Panc1 (cell line): Measurements from ENCODE around the gene UBR2. TPM values are rescaled to one million over a fixed set of nuclear protein-coding genes. Genes with fewer than 3 reads are reported as not detected.

ENCODE experiments used
- ATAC-seq: fragments of 200-7000 bp; cut with Tn5 transposase; 2 replicates; pipeline ENCODE4 v1.9.1; 2020; ENCODE audit warnings: mild to moderate bottlenecking, moderate library complexity
- BruUV-seq: library from RNA; stranded (reverse); fragments of 400-500 nt; replicated peaks from 2 replicates; lab custom pipeline; 2021; lab: Mats Ljungman, UMichigan
- CTCF ChIA-PET: fragments of 300-600 bp; sonication (Branson Sonifier 250); formaldehyde crosslinking; loops from one replicate; lab custom pipeline; 2022; ENCODE audit warnings: antibody characterized with exemption; lab: Charles Lee
- POLR2A ChIA-PET: fragments of 300-600 bp; sonication (Branson Sonifier 250); formaldehyde crosslinking; loops from one replicate; lab custom pipeline; 2022; ENCODE audit warnings: antibody characterized with exemption; lab: Charles Lee
- DNase-seq: peaks from one replicate; pipeline ENCODE4 v3.0.0-alpha.2; 2010; ENCODE audit warnings: low read depth, low spot score
- H3K27ac ChIP-seq: 2 replicates; pipeline ENCODE4 v1.5.1; 2011; ENCODE audit warnings: mild to moderate bottlenecking, low read length, inconsistent platforms
- H3K27me3 ChIP-seq: fragments of 200-500 bp; sonication (Bioruptor generic); 2 replicates; pipeline ENCODE4 v1.6.0; 2014; ENCODE audit warnings: low read length, inconsistent platforms; ENCODE audit not compliant: control insufficient read depth, insufficient read depth
- H3K36me3 ChIP-seq: fragments of 200-500 bp; sonication (Bioruptor generic); 2 replicates; pipeline ENCODE4 v1.5.1; 2014; ENCODE audit warnings: inconsistent platforms, mild to moderate bottlenecking, low read length, moderate library complexity; ENCODE audit not compliant: control insufficient read depth, insufficient read depth
- H3K4me1 ChIP-seq: 2 replicates; pipeline ENCODE4 v1.5.1; 2011; ENCODE audit warnings: inconsistent platforms, mild to moderate bottlenecking, low read length, moderate library complexity; ENCODE audit not compliant: control insufficient read depth, insufficient read depth
- H3K4me3 ChIP-seq, 2 experiments: 2 replicates each; pipeline ENCODE4 v1.5.1; 2011 to 2012; ENCODE audit warnings: low read depth in 2 of 2, low read length in 2 of 2, mild to moderate bottlenecking in 2 of 2, inconsistent platforms in 1 of 2, moderate library complexity in 1 of 2
- H3K9me3 ChIP-seq: fragments of 200-500 bp; sonication (Bioruptor generic); 2 replicates; pipeline ENCODE4 v1.5.1; 2014; ENCODE audit warnings: low read depth, mild to moderate bottlenecking, inconsistent platforms, low read length, moderate library complexity; ENCODE audit not compliant: control insufficient read depth, insufficient read depth
- POLR2AphosphoS5 ChIP-seq: IDR thresholded peaks from 2 replicates; pipeline ENCODE4 v1.6.1; 2012; ENCODE audit warnings: mild to moderate bottlenecking, low read depth, low read length, moderate library complexity
- SIN3A ChIP-seq: IDR thresholded peaks from 2 replicates; pipeline ENCODE4 v1.6.1; 2012; ENCODE audit warnings: low read depth, mild to moderate bottlenecking, low read length, moderate library complexity, borderline replicate concordance; ENCODE audit not compliant: insufficient read depth
- TCF7L2 ChIP-seq: IDR thresholded peaks from 2 replicates; pipeline ENCODE4 v1.6.1; 2011; ENCODE audit warnings: mild to moderate bottlenecking, low read depth, low read length, inconsistent platforms
- in situ Hi-C: cut with HindIII; loops from 2 replicates; pipeline ENCODE4 v1.10.0; 2016; ENCODE audit warnings: low sequenced_read_pairs, low pct_unique_long_range_greater_than_20kb
- intact Hi-C: fragments of 100-400 bp; cut with micrococcal nuclease; formaldehyde crosslinking; loops from one replicate; pipeline ENCODE4 v1.10.0; 2022; ENCODE audit not compliant: unreplicated experiment
- total RNA-seq: library from RNA; stranded (reverse); gene quantifications from one replicate; pipeline ENCODE4 v1.2.1, GENCODE V29; 2021; ENCODE audit not compliant: unreplicated experiment
- TF ChIP-seq, protein P1 (sequence below): fragments of 450-650 bp; IDR thresholded peaks from 2 replicates; pipeline ENCODE4 v1.5.1; 2017; ENCODE audit warnings: mild to moderate bottlenecking
- TF ChIP-seq, protein P2 (sequence below), 2 experiments: IDR thresholded peaks; 2 replicates each; pipeline ENCODE4 v1.6.1; 2011 to 2012; ENCODE audit warnings: low read depth in 2 of 2, control low read depth in 1 of 2, low read length in 1 of 2, mild to moderate bottlenecking in 1 of 2, moderate library complexity in 1 of 2; ENCODE audit not compliant: insufficient read depth in 1 of 2

UBR2 gene
- total RNA-seq, 1 experiment from 2014 or later, result 19.1 TPM

DNA sequence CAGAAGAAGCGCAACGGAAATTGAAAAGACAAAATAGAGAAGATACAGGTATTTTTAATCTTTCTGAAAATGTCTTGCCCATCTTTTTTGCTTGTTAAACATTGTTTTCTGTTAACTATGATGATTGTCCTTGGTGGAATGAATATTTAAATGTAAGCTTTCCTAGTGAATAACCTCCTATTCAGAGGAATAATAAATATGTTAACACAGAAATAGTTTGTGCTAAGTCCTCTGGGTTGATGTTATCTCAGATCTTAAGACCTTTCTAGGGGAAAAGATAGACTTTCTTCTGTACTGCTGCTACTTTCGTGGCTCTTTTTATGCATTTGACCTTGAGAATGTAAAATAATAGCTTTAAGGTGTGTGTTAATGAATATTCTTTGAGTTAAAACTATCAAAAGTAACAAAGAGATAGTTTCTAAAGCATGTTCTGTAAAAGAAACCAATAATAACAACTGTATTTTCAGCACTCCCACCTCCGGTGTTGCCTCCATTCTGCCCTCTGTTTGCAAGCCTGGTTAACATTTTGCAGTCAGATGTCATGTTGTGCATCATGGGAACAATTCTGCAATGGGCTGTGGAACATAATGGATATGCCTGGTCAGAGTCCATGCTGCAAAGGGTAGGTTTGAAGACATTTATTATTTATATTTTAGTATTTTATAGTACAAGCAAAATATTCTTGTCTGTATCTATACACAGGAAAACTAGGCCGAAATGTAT is 88.4 kb downstream of the UBR2 start:
- intact Hi-C loops, result no loop called here
- H3K4me1 ChIP-seq, result no peaks in the 10 kb centered on the region
- no peak for ATAC-seq
- CTCF ChIA-PET, result interaction anchor here (0.6 kb wide), 1 partner anchor 88 kb away, joined by 4 read pairs; no protein-coding TSS in a partner anchor
- DNase-seq, result no peak
- no peak overlapping the region for H3K27ac ChIP-seq
- peaks cover 21% of the 10 kb centered on the region for H3K36me3 ChIP-seq
- POLR2A ChIA-PET, result no interaction called here
- BruUV-seq, result no TSS peak
- no peaks in the 10 kb centered on the region for H3K27me3 ChIP-seq
- H3K9me3 ChIP-seq, result no peaks in the 10 kb centered on the region
- TF ChIP-seq TCF7L2 (no peak), POLR2AphosphoS5 (no peak), SIN3A (no peak)
- TF ChIP-seq, protein P1, sequence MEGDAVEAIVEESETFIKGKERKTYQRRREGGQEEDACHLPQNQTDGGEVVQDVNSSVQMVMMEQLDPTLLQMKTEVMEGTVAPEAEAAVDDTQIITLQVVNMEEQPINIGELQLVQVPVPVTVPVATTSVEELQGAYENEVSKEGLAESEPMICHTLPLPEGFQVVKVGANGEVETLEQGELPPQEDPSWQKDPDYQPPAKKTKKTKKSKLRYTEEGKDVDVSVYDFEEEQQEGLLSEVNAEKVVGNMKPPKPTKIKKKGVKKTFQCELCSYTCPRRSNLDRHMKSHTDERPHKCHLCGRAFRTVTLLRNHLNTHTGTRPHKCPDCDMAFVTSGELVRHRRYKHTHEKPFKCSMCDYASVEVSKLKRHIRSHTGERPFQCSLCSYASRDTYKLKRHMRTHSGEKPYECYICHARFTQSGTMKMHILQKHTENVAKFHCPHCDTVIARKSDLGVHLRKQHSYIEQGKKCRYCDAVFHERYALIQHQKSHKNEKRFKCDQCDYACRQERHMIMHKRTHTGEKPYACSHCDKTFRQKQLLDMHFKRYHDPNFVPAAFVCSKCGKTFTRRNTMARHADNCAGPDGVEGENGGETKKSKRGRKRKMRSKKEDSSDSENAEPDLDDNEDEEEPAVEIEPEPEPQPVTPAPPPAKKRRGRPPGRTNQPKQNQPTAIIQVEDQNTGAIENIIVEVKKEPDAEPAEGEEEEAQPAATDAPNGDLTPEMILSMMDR, result no peak
- no peak overlapping the region for H3K4me3 ChIP-seq
- in situ Hi-C loops, result no loop called here

DNA sequence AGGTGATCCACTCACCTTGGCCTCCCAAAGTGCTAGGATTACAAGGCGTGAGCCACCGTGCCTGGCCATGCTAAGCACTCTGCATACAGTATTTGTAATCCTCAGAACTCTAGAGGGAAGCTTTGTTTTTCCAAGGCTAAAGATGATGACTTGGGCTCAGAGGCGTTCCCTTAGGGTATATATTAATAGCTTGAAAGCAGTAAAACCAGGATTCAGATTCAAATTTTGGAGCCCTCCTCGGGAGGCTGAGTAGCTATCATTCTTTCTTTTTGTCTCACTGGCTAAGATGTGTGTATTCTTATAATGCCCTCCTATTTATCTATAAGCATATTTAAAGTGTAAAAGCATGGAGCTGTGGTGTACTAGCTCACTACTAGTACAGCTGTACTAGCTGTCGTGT is 90.0 kb downstream of the UBR2 start:
- Histone ChIP-seq H3K9me3 (no peaks in the 10 kb centered on the region), H3K4me1 (no peaks in the 10 kb centered on the region), H3K27me3 (no peaks in the 10 kb centered on the region), H3K27ac (no peak overlapping the region), H3K36me3 (peaks cover 31% of the 10 kb centered on the region), H3K4me3 (no peak overlapping the region)
- TF ChIP-seq TCF7L2, result no peak
- TF ChIP-seq POLR2AphosphoS5, result no peak
- TF ChIP-seq, protein P2, sequence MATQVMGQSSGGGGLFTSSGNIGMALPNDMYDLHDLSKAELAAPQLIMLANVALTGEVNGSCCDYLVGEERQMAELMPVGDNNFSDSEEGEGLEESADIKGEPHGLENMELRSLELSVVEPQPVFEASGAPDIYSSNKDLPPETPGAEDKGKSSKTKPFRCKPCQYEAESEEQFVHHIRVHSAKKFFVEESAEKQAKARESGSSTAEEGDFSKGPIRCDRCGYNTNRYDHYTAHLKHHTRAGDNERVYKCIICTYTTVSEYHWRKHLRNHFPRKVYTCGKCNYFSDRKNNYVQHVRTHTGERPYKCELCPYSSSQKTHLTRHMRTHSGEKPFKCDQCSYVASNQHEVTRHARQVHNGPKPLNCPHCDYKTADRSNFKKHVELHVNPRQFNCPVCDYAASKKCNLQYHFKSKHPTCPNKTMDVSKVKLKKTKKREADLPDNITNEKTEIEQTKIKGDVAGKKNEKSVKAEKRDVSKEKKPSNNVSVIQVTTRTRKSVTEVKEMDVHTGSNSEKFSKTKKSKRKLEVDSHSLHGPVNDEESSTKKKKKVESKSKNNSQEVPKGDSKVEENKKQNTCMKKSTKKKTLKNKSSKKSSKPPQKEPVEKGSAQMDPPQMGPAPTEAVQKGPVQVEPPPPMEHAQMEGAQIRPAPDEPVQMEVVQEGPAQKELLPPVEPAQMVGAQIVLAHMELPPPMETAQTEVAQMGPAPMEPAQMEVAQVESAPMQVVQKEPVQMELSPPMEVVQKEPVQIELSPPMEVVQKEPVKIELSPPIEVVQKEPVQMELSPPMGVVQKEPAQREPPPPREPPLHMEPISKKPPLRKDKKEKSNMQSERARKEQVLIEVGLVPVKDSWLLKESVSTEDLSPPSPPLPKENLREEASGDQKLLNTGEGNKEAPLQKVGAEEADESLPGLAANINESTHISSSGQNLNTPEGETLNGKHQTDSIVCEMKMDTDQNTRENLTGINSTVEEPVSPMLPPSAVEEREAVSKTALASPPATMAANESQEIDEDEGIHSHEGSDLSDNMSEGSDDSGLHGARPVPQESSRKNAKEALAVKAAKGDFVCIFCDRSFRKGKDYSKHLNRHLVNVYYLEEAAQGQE (IDR thresholded peaks at IDR 0.05; ENCODE audit: insufficient read depth in 1 of 2, low read depth in 2 of 2, low read length in 1 of 2), result no peak
- TF ChIP-seq, protein P1, result no peak
- no peak for TF ChIP-seq SIN3A
- intact Hi-C loops (no loop called here), in situ Hi-C loops (no loop called here)
- ChIA-PET POLR2A (no interaction called here), CTCF (no interaction called here)
- DNase-seq, result no peak
- ATAC-seq, result no peak
- no TSS peak for BruUV-seq
